B cell (primary cell): ENCODE data around the gene DEPDC4. TPM values are rescaled to one million over a fixed set of nuclear protein-coding genes. Genes with fewer than 3 reads are reported as not detected.

ENCODE experiments used
- ATAC-seq: fragments of 200-7000 bp; cut with Tn5 transposase; one replicate; pipeline ENCODE4 v1.10.0; 2021; ENCODE audit warnings: low read depth, mild to moderate bottlenecking, moderate number of reproducible peaks, moderate library complexity
- CTCF ChIA-PET: fragments of 350-600 bp; sonication (Branson Sonifier 250); formaldehyde crosslinking; loops from one replicate; lab custom pipeline; 2021; ENCODE audit warnings: antibody characterized with exemption, inconsistent platforms; lab: Charles Lee
- POLR2A ChIA-PET: fragments of 350-600 bp; sonication (Branson Sonifier 250); formaldehyde crosslinking; loops from one replicate; lab custom pipeline; 2021; ENCODE audit warnings: antibody characterized with exemption; lab: Charles Lee
- DNase-seq: peaks from one replicate; pipeline ENCODE4 v3.0.0; 2013
- H2AFZ ChIP-seq: 2 replicates; pipeline ENCODE4 v1.6.1; 2012; ENCODE audit warnings: mild to moderate bottlenecking, low read depth, low read length; ENCODE audit not compliant: insufficient read depth, poor library complexity, severe bottlenecking
- H3K27ac ChIP-seq, 2 donors: 1 replicate in 1 of 2; 2 replicates in 1 of 2; pipeline ENCODE4 v1.5.1; 2012 to 2013; ENCODE audit warnings: low read length in 2 of 2, mild to moderate bottlenecking in 2 of 2, moderate library complexity in 1 of 2
- H3K27me3 ChIP-seq, 4 experiments: fragments of 200-600 bp in 1 of 4; sonication (generic) in 1 of 4; replicated peaks in 1 of 4; 1 replicate in 2 of 4; 2 replicates in 2 of 4; pipeline versions ENCODE4 v1.6.1 to v1.7.0; 2013 to 2016; ENCODE audit warnings: low read length in 3 of 4, mild to moderate bottlenecking in 2 of 4, mixed read lengths in 1 of 4, moderate library complexity in 1 of 4; ENCODE audit not compliant: insufficient read depth in 4 of 4, control insufficient read depth in 3 of 4; ENCODE audit errors: control extremely low read depth in 1 of 4
- H3K36me3 ChIP-seq, 2 experiments: replicated peaks in 1 of 2; 1 replicate in 1 of 2; 2 replicates in 1 of 2; pipeline versions ENCODE4 v1.6.1 to v1.7.1; 2013; ENCODE audit warnings: low read length in 1 of 2; ENCODE audit not compliant: insufficient read depth in 2 of 2, control insufficient read depth in 1 of 2; ENCODE audit errors: control extremely low read depth in 1 of 2, extremely low read depth in 1 of 2
- H3K4me1 ChIP-seq, 2 donors: fragments of 200-600 bp in 1 of 2; sonication (generic) in 1 of 2; 1 replicate in 1 of 2; 2 replicates in 1 of 2; pipeline versions ENCODE4 v1.5.1 to v1.6.1; 2013 to 2017; ENCODE audit warnings: low read length in 2 of 2; ENCODE audit not compliant: control insufficient read depth in 2 of 2, insufficient read depth in 2 of 2
- H3K4me2 ChIP-seq: replicated peaks from 2 replicates; pipeline ENCODE3; 2012; ENCODE audit warnings: mild to moderate bottlenecking, low read depth, low read length; ENCODE audit not compliant: poor library complexity, severe bottlenecking
- H3K4me3 ChIP-seq, 5 experiments: fragments of 200-600 bp in 1 of 5; sonication (generic) in 1 of 5; 1 replicate in 3 of 5; 2 replicates in 2 of 5; pipeline versions ENCODE4 v1.5.1 to v1.7.0; 2011 to 2016; ENCODE audit warnings: low read length in 4 of 5, mild to moderate bottlenecking in 4 of 5, low read depth in 2 of 5, control low read depth in 1 of 5, moderate library complexity in 1 of 5; ENCODE audit not compliant: insufficient read depth in 1 of 5; ENCODE audit errors: control extremely low read depth in 1 of 5, extremely low read depth in 1 of 5
- H3K79me2 ChIP-seq: fragments of 200-600 bp; sonication (generic); one replicate; pipeline ENCODE4 v1.6.0; 2016; ENCODE audit warnings: low read length; ENCODE audit not compliant: control insufficient read depth, insufficient read depth
- H3K9ac ChIP-seq: fragments of 200-600 bp; sonication (generic); 2 replicates; pipeline ENCODE4 v1.6.1; 2017; ENCODE audit warnings: mild to moderate bottlenecking, low read length, moderate library complexity
- H3K9me3 ChIP-seq, 3 donors: one replicate each; pipeline versions ENCODE4 v1.6.1 to v1.7.1; 2013; ENCODE audit warnings: low read length in 2 of 3; ENCODE audit not compliant: control insufficient read depth in 2 of 3, insufficient read depth in 1 of 3; ENCODE audit errors: control extremely low read depth in 1 of 3
- H4K20me1 ChIP-seq: 2 replicates; pipeline ENCODE4 v1.6.0; 2012; ENCODE audit warnings: mild to moderate bottlenecking, low read length; ENCODE audit not compliant: insufficient read depth, control insufficient read depth, poor library complexity, severe bottlenecking
- H3K27ac Mint-ChIP-seq: one replicate; pipeline ENCODE4 v1.8.0; 2021; ENCODE audit warnings: mixed read lengths
- H3K27me3 Mint-ChIP-seq: one replicate; pipeline ENCODE4 v1.8.0; 2021; ENCODE audit warnings: mixed read lengths
- H3K4me1 Mint-ChIP-seq: one replicate; pipeline ENCODE4 v1.8.0; 2021; ENCODE audit warnings: mixed read lengths
- H3K4me3 Mint-ChIP-seq: one replicate; pipeline ENCODE4 v1.8.0; 2021; ENCODE audit warnings: mixed read lengths
- H3K9me3 Mint-ChIP-seq: one replicate; pipeline ENCODE4 v1.8.0; 2022; ENCODE audit warnings: mixed read lengths; ENCODE audit not compliant: insufficient read depth
- EZH2 ChIP-seq: IDR thresholded peaks from 2 replicates; pipeline ENCODE4 v1.6.1; 2012; ENCODE audit warnings: borderline replicate concordance, low read depth, mild to moderate bottlenecking, moderate library complexity, low read length; ENCODE audit not compliant: insufficient read depth, poor library complexity, severe bottlenecking
- WGBS: methylation state at CpG from one replicate; pipeline ENCODE4 v1.1.5; 2013; ENCODE audit warnings: missing lambda C conversion rate; ENCODE audit not compliant: insufficient coverage; 5-methylcytosine and 5-hydroxymethylcytosine counted together
- intact Hi-C: fragments of 100-400 bp; cut with micrococcal nuclease; formaldehyde crosslinking; loops from one replicate; pipeline ENCODE4 v1.10.0; 2022
- polyA plus RNA-seq: library from polyadenylated mRNA; depleted of rRNA; stranded (reverse); fragments of >200 nt; gene quantifications from 2 replicates; pipeline ENCODE4 v1.2.3, GENCODE V29; 2012
- total RNA-seq, 2 donors: library from RNA; stranded (reverse); fragments of 120-200 nt in 1 of 2; gene quantifications; 1 replicate in 1 of 2; 2 replicates in 1 of 2; pipeline versions ENCODE4 v1.2.3 to v1.2.4, GENCODE V29; 2013 to 2022
- TF ChIP-seq, protein P1 (sequence below): fragments of 200-600 bp; IDR thresholded peaks from one replicate; pipeline ENCODE4 v1.8.0; 2022; ENCODE audit warnings: antibody characterized with exemption, mild to moderate bottlenecking

Gene DEPDC4
- total and polyA plus RNA-seq, 2 donors (not counting 1 experiment from before 2014, with no cell fraction given): 1.2 to 1.8 TPM

DNA sequence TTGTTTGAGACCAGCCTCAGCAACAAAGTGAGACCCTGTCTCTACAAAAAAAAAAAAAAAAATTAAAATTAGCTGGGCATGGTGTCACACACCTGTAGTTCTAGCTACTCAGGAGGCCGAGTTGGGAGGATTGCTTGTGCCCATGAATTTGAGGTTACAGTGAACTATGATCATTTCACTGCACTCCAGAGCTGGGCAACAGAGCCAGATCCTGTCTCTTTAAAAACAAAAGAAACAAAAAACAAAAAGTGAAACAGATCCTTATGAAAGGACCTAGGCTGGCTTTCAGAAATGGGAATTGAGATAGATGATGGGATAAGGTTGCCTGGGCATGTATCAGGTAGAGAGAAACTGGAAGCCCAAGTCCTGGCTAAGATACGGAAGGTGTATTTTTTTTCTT is 52.4 kb downstream of the DEPDC4 start:
- H3K4me1 Mint-ChIP-seq: peaks cover 3% of the 10 kb centered on the region
- peaks cover 8 to 33% of the 10 kb centered on the region in 2 experiments for H3K36me3 ChIP-seq

DNA sequence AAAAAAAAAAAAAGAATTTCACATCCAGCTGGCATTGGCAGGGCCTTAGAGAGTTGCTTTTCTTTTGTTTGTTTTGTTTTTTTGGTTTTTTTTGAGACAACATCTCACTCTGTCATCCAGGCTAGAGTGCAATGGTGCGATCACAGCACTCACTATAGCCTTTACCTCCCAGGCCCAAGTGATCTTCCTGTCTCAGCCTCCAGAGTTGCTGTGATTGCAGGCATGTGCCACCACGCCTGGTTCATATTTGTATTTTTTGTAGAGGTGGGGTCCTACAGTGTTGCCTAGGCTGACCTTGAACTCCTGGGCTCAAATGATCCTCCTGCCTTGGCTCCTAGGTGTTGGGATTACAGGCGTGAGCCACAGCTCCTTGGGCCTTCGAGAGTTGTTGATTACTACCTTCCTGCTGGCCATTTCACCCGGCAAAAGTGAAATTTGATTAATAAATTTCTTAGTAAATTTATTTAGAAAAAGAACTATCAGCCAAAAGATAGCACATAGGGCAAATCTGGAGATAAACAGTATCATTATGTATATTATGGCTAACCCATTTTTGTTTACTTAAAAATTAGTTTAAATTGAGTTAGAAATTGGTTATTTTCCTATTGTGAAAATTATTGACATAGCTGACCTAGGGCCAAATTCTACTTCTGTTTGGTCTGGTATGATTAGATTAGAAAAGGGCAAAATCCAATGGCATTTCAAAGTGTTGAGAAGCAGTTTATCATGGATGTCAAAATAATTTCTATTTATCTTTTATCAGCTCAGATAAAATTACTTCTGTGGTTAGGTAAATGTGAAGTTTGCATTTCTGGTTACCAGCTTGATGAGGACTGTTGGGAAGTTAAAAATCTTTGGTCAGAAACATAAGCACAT is 53.6 kb downstream of the DEPDC4 start:
- Mint-ChIP-seq H3K9me3 (no peaks in the 10 kb centered on the region), H3K27me3 (no peaks in the 10 kb centered on the region), H3K27ac (no peak overlapping the region)

More for the DNA sequence above, 52.4 kb downstream of the DEPDC4 start:
- H3K27ac ChIP-seq: no peak overlapping the region
- H3K4me3 ChIP-seq: no peak overlapping the region
- no peak overlapping the region for H3K4me2 ChIP-seq
- H4K20me1 ChIP-seq: no peaks in the 10 kb centered on the region
- H3K27me3 ChIP-seq: no peaks in the 10 kb centered on the region
- no peak for TF ChIP-seq EZH2
- TF ChIP-seq, protein P1, sequence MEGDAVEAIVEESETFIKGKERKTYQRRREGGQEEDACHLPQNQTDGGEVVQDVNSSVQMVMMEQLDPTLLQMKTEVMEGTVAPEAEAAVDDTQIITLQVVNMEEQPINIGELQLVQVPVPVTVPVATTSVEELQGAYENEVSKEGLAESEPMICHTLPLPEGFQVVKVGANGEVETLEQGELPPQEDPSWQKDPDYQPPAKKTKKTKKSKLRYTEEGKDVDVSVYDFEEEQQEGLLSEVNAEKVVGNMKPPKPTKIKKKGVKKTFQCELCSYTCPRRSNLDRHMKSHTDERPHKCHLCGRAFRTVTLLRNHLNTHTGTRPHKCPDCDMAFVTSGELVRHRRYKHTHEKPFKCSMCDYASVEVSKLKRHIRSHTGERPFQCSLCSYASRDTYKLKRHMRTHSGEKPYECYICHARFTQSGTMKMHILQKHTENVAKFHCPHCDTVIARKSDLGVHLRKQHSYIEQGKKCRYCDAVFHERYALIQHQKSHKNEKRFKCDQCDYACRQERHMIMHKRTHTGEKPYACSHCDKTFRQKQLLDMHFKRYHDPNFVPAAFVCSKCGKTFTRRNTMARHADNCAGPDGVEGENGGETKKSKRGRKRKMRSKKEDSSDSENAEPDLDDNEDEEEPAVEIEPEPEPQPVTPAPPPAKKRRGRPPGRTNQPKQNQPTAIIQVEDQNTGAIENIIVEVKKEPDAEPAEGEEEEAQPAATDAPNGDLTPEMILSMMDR: no peak
- intact Hi-C loops: no loop called here
- Mint-ChIP-seq H3K27ac (no peak overlapping the region), H3K27me3 (no peaks in the 10 kb centered on the region), H3K9me3 (no peaks in the 10 kb centered on the region), H3K4me3 (no peak overlapping the region)
- ChIA-PET CTCF (no interaction called here), POLR2A (no interaction called here)
- no peak overlapping the region for H3K9ac ChIP-seq
- no peak overlapping the region for H2AFZ ChIP-seq
- no peaks in the 10 kb centered on the region for H3K9me3 ChIP-seq
- H3K79me2 ChIP-seq: no peaks in the 10 kb centered on the region
- ATAC-seq (no peak), DNase-seq (no peak)
- 100% methylated on average over 1 of the region's 2 CpGs for WGBS
- H3K4me1 ChIP-seq: no peaks in the 10 kb centered on the region

More for the DNA sequence above, 53.6 kb downstream of the DEPDC4 start:
- Histone ChIP-seq H3K79me2 (no peaks in the 10 kb centered on the region), H3K4me3 (no peak overlapping the region), H3K9ac (no peak overlapping the region), H3K9me3 (no peaks in the 10 kb centered on the region), H3K4me2 (no peak overlapping the region), H4K20me1 (no peaks in the 10 kb centered on the region), H3K36me3 (peaks cover 9 to 30% of the 10 kb centered on the region in 2 experiments), H3K4me1 (no peaks in the 10 kb centered on the region), H2AFZ (no peak overlapping the region), H3K27me3 (no peaks in the 10 kb centered on the region), H3K27ac (no peak overlapping the region)
- ChIA-PET POLR2A (no interaction called here), CTCF (no interaction called here)
- ATAC-seq (no peak), DNase-seq (no peak)
- Mint-ChIP-seq H3K4me1 (peaks cover 3% of the 10 kb centered on the region), H3K4me3 (no peak overlapping the region)
- WGBS: 90% methylated on average over 1 of the region's 5 CpGs
- TF ChIP-seq EZH2: no peak
- TF ChIP-seq, protein P1: no peak
- intact Hi-C loops: no loop called here
